Erythroblast (primary cell): ENCODE results near the gene CACNA1A.

Experiments used
- DNase-seq, 2 experiments: peaks; one replicate each; lab custom pipeline; 2025; lab: John Stamatoyannopoulos, UW
- GATA1 ChIP-seq: IDR thresholded peaks from 2 replicates; pipeline ENCODE4 v1.6.1; 2011; ENCODE audit warnings: low read depth, mild to moderate bottlenecking, control low read depth, low read length, moderate library complexity
- POLR2A ChIP-seq: IDR thresholded peaks from 2 replicates; pipeline ENCODE4 v1.6.1; 2011; ENCODE audit warnings: mild to moderate bottlenecking, low read length

Gene CACNA1A

GRCh38 chr19:13425151-13425550 is 81.1 kb downstream of the CACNA1A start:
- TF ChIP-seq POLR2A (no peak), GATA1 (no peak)
- DNase-seq, result no peak

DNA sequence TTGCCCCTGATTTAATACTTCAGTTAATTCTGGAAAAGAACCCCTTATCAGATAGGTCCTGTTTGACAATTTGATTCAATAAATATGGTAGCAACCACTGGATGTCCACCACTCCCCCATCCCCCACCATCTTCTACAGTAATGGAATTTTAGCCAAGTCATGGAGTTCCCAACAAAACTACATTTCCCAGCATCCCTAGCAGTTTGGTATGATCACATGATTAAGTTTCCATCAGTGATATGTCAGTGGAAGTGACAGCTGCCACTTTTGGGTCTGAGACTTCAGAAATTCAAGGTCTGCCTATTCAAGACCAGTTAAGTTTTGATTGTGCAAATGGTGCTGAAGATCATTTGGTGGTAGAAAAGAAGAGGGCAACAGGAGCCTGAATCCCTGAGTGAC is 85.5 kb downstream of the CACNA1A start:
- DNase-seq, result no peak
- TF ChIP-seq GATA1 (no peak), POLR2A (no peak)

- no peak for TF ChIP-seq POLR2A
- TF ChIP-seq GATA1, result no peak
Measured at GRCh38 chr19:13417054-13417453, 89.2 kb downstream of the CACNA1A start.

GRCh38 chr19:13411899-13412298 is 94.4 kb downstream of the CACNA1A start:
- no peak for DNase-seq
- TF ChIP-seq GATA1 (no peak), POLR2A (no peak)

More at GRCh38 chr19:13417054-13417453, 89.2 kb downstream of the CACNA1A start:
- DNase-seq, result no peak

GRCh38 chr19:13410946-13411345 is 95.3 kb downstream of the CACNA1A start:
- DNase-seq, result no peak
- TF ChIP-seq POLR2A (no peak), GATA1 (no peak)

GRCh38 chr19:13408889-13409518 is 97.3 kb downstream of the CACNA1A start:
- TF ChIP-seq POLR2A, result no peak
- TF ChIP-seq GATA1, result no peak
- DNase-seq, result no peak

- no peak for TF ChIP-seq GATA1
- TF ChIP-seq POLR2A, result no peak
- no peak for DNase-seq
Measured at GRCh38 chr19:13404236-13404635, 102.0 kb downstream of the CACNA1A start.

- TF ChIP-seq POLR2A, result no peak
- no peak for TF ChIP-seq GATA1
- peak in 1 of 2 experiments; percentile 4 for DNase-seq
Measured at GRCh38 chr19:13401388-13401787, 104.9 kb downstream of the CACNA1A start.

- no peak for DNase-seq
- TF ChIP-seq POLR2A, result no peak
- TF ChIP-seq GATA1, result no peak
Measured at GRCh38 chr19:13400296-13400695, 106.0 kb downstream of the CACNA1A start.

DNA sequence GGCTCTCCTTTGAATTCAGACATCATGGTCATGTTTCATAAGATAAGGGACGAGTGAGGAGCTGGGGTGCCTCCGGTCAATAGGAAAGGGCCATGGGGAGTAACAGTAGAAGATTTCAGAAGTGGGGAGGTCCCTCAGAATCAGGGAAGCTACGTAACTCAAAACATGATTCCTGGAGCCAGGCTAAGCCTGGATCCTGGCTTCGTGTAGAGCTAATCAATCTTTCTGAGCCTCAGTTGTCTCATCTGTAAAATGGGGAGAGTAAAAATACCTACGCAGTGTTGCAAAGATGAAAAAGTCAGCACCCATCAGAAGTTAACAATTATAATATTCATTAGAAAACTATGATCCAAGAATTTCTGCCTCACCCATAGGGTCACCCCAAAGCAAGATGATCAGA is 106.5 kb downstream of the CACNA1A start:
- no peak for DNase-seq

GRCh38 chr19:13398780-13399726 is 107.2 kb downstream of the CACNA1A start:
- no peak for DNase-seq
- TF ChIP-seq POLR2A (no peak), GATA1 (no peak)

More for the DNA sequence above, 106.5 kb downstream of the CACNA1A start:
- TF ChIP-seq POLR2A (no peak), GATA1 (no peak)

DNA sequence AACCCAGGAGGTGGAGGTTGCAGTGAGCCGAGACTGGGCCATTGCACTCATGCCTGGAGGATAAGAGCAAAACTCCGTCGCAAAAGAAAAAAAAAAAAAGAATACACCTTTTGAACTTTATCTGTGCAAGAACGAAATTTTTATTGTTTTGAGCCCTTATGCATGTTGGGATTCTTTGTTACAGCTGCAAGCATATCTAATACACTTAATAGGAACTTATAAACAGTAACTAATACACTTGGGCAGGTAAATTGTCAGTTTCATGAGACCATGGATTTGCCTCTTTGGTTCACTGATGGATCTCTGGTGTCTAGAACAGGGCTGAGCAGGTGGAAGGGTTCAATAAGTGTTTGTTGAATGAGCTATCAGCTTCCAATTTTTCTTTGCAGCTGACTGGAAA is 108.1 kb downstream of the CACNA1A start:
- DNase-seq, result no peak
- TF ChIP-seq POLR2A, result no peak
- TF ChIP-seq GATA1, result no peak

GRCh38 chr19:13396250-13397080 is 109.8 kb downstream of the CACNA1A start:
- TF ChIP-seq POLR2A, result no peak
- TF ChIP-seq GATA1, result no peak
- DNase-seq, result peak; percentile 16 to 32
